Glutamatergic neuron (in vitro differentiated cells): ENCODE data around the gene GET4. TPM values are rescaled to one million over a fixed set of nuclear protein-coding genes. Genes with fewer than 3 reads are reported as not detected.
A peak's percentile ranks its signal among the peaks of the same experiment; 100 is the strongest.

Source experiments
- DNase-seq: peaks from one replicate; pipeline ENCODE4 v3.0.0; 2022
- H3K27ac Mint-ChIP-seq: one replicate; pipeline ENCODE4 v1.8.0; 2020; ENCODE audit warnings: mild to moderate bottlenecking, mixed read lengths, inconsistent platforms; ENCODE audit not compliant: unreplicated experiment
- H3K27me3 Mint-ChIP-seq: one replicate; pipeline ENCODE4 v1.8.0; 2020; ENCODE audit warnings: mild to moderate bottlenecking, moderate library complexity, mixed read lengths, inconsistent platforms; ENCODE audit not compliant: unreplicated experiment
- H3K36me3 Mint-ChIP-seq: one replicate; pipeline ENCODE4 v1.8.0; 2020; ENCODE audit warnings: mild to moderate bottlenecking, mixed read lengths, inconsistent platforms; ENCODE audit not compliant: unreplicated experiment
- H3K4me1 Mint-ChIP-seq: one replicate; pipeline ENCODE4 v1.8.0; 2020; ENCODE audit warnings: mild to moderate bottlenecking, low read depth, mixed read lengths, inconsistent platforms; ENCODE audit not compliant: unreplicated experiment
- H3K4me3 Mint-ChIP-seq: one replicate; pipeline ENCODE4 v1.8.0; 2020; ENCODE audit warnings: mild to moderate bottlenecking, mixed read lengths, inconsistent platforms; ENCODE audit not compliant: unreplicated experiment
- H3K9me3 Mint-ChIP-seq: one replicate; pipeline ENCODE4 v1.8.0; 2020; ENCODE audit warnings: mild to moderate bottlenecking, moderate library complexity, mixed read lengths, inconsistent platforms; ENCODE audit not compliant: unreplicated experiment
- CTCF ChIP-seq: fragments of 200-600 bp; sonication (generic); IDR thresholded peaks from one replicate; pipeline ENCODE4 v1.5.0; 2021; ENCODE audit not compliant: partially characterized antibody, unreplicated experiment
- total RNA-seq: library from RNA; stranded (reverse); fragmentation: NEBNext Ultra II Directional; extraction: Animal tissue kit (Norgen Biotek cat#: 25700); gene quantifications from one replicate; pipeline ENCODE4 v1.2.1, GENCODE V29; 2021; ENCODE audit not compliant: unreplicated experiment

GET4 gene
- total RNA-seq, 1 donor from 2014 or later, result 70.2 TPM

DNA sequence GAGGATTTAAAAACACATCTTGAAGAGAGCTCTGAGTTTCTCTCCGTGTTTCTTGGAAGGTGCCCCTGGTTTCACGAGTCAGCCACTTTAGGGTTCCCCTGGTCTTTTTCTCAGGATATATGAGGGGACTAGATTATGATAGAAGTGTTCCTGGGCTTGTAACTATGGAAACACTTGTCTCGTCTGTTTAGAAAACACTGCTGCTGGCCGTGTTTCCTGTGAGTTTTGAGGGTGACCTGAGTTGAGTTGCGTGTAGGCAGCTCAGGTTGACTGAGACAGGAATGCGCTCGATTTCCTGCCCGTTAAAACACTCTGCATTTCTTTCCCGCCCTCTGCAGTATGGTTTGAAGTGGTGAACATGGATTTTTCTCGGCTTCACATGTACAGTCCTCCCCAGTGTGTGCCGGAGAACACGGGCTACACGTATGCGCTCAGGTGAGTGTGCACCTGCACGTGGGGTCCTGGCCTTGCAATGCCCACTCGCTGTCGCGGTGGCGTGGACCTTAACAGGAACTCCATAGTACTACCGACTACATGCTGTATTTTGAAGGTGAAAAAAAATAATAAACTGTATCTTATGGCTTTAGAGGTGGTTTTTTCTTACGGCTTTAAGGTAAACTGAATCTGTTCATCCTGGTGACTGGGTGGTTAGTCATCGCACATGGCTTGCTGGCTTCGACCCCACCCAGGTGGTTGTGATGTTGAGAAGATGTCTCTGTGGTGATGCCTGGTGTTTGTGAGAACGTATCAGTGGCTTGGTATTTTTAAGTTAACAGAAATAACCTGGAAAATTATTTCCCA, 44.0 kb upstream of the GET4 start, which contains the start of gene SUN1:
Gene SUN1 (plus strand): TSS at position 310 of the 801 bp plus-strand sequence. CDS start 49 bp downstream, at position 359.
- H3K36me3 Mint-ChIP-seq, result no peaks in the 10 kb centered on the region
- DNase-seq, result no peak
- peaks cover 9% of the 10 kb centered on the region for H3K27me3 Mint-ChIP-seq
- H3K9me3 Mint-ChIP-seq, result peaks cover 19% of the 10 kb centered on the region
- peaks cover 71% of the 10 kb centered on the region for H3K4me1 Mint-ChIP-seq
- peak within 1 kb of the TSS; percentile 95 for H3K27ac Mint-ChIP-seq
- no peak for TF ChIP-seq CTCF
- H3K4me3 Mint-ChIP-seq, result peak within 1 kb of the TSS; percentile 80

- H3K27me3 Mint-ChIP-seq, result peaks cover 13% of the 10 kb centered on the region
- no peaks in the 10 kb centered on the region for H3K36me3 Mint-ChIP-seq
- DNase-seq, result no peak
Observed at GRCh38 chr7:832968-833424, 43.4 kb upstream of the GET4 start.

GRCh38 chr7:833601-834258, 42.6 kb upstream of the GET4 start:
- Mint-ChIP-seq H3K4me1 (peaks cover 83% of the 10 kb centered on the region), H3K27ac (peak overlapping the region; percentile 86), H3K36me3 (no peaks in the 10 kb centered on the region)

More at GRCh38 chr7:832968-833424, 43.4 kb upstream of the GET4 start:
- H3K4me1 Mint-ChIP-seq, result peaks cover 77% of the 10 kb centered on the region
- TF ChIP-seq CTCF, result no peak
- H3K4me3 Mint-ChIP-seq, result peak overlapping the region; percentile 80
- H3K27ac Mint-ChIP-seq, result peak overlapping the region; percentile 86
- peaks cover 17% of the 10 kb centered on the region for H3K9me3 Mint-ChIP-seq

GRCh38 chr7:834277-834676, 42.1 kb upstream of the GET4 start:
- no peak for DNase-seq
- Mint-ChIP-seq H3K36me3 (no peaks in the 10 kb centered on the region), H3K27me3 (peaks cover 15% of the 10 kb centered on the region), H3K4me3 (peak overlapping the region; percentile 64), H3K9me3 (peaks cover 17% of the 10 kb centered on the region), H3K27ac (peak overlapping the region; percentile 96), H3K4me1 (peaks cover 81% of the 10 kb centered on the region)
- no peak for TF ChIP-seq CTCF

More at GRCh38 chr7:833601-834258, 42.6 kb upstream of the GET4 start:
- Mint-ChIP-seq H3K27me3 (peaks cover 13% of the 10 kb centered on the region), H3K4me3 (peak overlapping the region; percentile 52), H3K9me3 (peaks cover 17% of the 10 kb centered on the region)
- DNase-seq, result no peak
- no peak for TF ChIP-seq CTCF
